Iris pigment epithelial cell (primary cell): Measurements from ENCODE around the gene OSBPL6.

Experiments used
- DNase-seq: peaks from one replicate; pipeline ENCODE4 v3.0.0-alpha.2; 2011; ENCODE audit warnings: low read depth

The OSBPL6 gene

GRCh38 chr2:178238750-178239149, 44.4 kb downstream of the OSBPL6 start:
- no peak for DNase-seq

GRCh38 chr2:178241844-178242551, 47.7 kb downstream of the OSBPL6 start:
- peak; percentile 87 for DNase-seq

- DNase-seq: no peak
Measured at GRCh38 chr2:178242552-178242883, 48.2 kb downstream of the OSBPL6 start.

GRCh38 chr2:178243961-178244360, 49.6 kb downstream of the OSBPL6 start:
- DNase-seq: no peak

- no peak for DNase-seq
Measured at GRCh38 chr2:178244777-178245176, 50.5 kb downstream of the OSBPL6 start.

GRCh38 chr2:178246696-178247095, 52.4 kb downstream of the OSBPL6 start:
- DNase-seq: no peak

- DNase-seq: no peak
Measured at GRCh38 chr2:178247250-178247649, 52.9 kb downstream of the OSBPL6 start.

GRCh38 chr2:178250429-178250828, 56.1 kb downstream of the OSBPL6 start:
- DNase-seq: no peak

- no peak for DNase-seq
Measured at GRCh38 chr2:178251151-178251955, 57.0 kb downstream of the OSBPL6 start.

- DNase-seq: no peak
Measured at GRCh38 chr2:178256382-178257042, 62.2 kb downstream of the OSBPL6 start.

- DNase-seq: no peak
Measured at GRCh38 chr2:178257127-178257526, 62.8 kb downstream of the OSBPL6 start.

GRCh38 chr2:178258916-178259315, 64.6 kb downstream of the OSBPL6 start:
- DNase-seq: no peak

GRCh38 chr2:178263159-178263860, 69.0 kb downstream of the OSBPL6 start:
- DNase-seq: no peak

GRCh38 chr2:178264211-178264610, 69.9 kb downstream of the OSBPL6 start:
- no peak for DNase-seq

- no peak for DNase-seq
Measured at GRCh38 chr2:178265851-178266250, 71.5 kb downstream of the OSBPL6 start.

- DNase-seq: no peak
Measured at GRCh38 chr2:178266445-178266844, 72.1 kb downstream of the OSBPL6 start.

- DNase-seq: no peak
Measured at GRCh38 chr2:178267660-178268059, 73.3 kb downstream of the OSBPL6 start.

- no peak for DNase-seq
Measured at GRCh38 chr2:178268435-178268834, 74.1 kb downstream of the OSBPL6 start.

- no peak for DNase-seq
Measured at GRCh38 chr2:178269438-178270224, 75.3 kb downstream of the OSBPL6 start.

GRCh38 chr2:178270338-178270737, 76.0 kb downstream of the OSBPL6 start:
- DNase-seq: no peak

- DNase-seq: no peak
Measured at GRCh38 chr2:178271094-178271493, 76.8 kb downstream of the OSBPL6 start.
